Measurements from ENCODE around the gene ACYP2.

- TF ChIP-seq CTCF (conservative IDR thresholded peaks at IDR 0.05; ENCODE audit: low read length) = no peak
- TF ChIP-seq EZH2phosphoT487 (IDR thresholded peaks at IDR 0.05; ENCODE audit: borderline replicate concordance) = no peak
Observed at GRCh38 chr2:54183281-54183680, 67.9 kb downstream of the ACYP2 start.
